ENCODE data around the gene GCK. TPM values are rescaled to one million over a fixed set of nuclear protein-coding genes. Genes with fewer than 3 reads are reported as not detected.

GCK gene
- total and polyA plus RNA-seq, 8 donors, result 0.57 to 18.2 (median 1.0) TPM

DNA sequence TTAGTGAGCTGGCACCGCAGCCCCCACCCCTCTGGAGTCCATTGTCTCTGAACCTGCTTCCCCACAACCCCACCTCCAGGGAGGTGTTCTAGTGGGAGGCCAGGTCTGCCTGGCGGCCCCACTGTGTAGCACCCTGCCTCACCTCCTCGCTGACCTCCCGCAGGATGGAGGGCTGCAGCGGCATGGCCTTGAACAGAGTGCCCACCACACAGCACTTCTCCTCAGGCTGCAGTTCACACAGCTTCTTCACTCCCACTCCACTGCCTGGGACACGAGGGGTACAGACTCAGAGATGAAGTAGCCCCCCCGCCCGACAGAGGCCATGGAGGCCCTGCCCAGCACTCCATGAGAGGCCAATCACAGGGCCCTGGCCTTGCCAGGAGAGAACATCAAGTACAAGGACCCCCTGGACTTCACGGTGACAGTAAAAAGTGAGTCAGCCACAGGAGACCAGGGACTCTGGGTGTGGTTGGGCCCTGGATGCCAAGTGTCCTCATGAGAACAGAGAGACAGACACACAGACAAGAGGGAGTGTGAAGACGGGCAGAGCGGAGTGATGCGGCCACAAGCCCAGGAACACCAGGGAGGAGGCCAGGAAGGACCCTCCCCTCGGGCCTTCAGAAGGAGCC lies 71.3 kb downstream of the GCK start:
- ATAC-seq (no peak), DNase-seq (peak in 2 of 6 donors; percentile 44 to 48), FAIRE-seq (no peak)
- Histone ChIP-seq H3K27me3 (no peaks in the 10 kb centered on the region), H3K27ac (no peak overlapping the region), H3K4me3 (no peak overlapping the region), H3K9me3 (no peaks in the 10 kb centered on the region), H3K36me3 (peaks cover 0 to 9% (median 3%) of the 10 kb centered on the region in 3 donors), H3K4me1 (peaks cover 5 to 8% (median 6%) of the 10 kb centered on the region in 3 donors)
- intact Hi-C loops (cut with DNase I), result no loop called here
- no peak for TF ChIP-seq CTCF (IDR thresholded peaks at IDR 0.05)
- 93% methylated on average over 13 of the region's 13 CpGs for WGBS, 2 donors

- peak in 2 of 6 donors; percentile 29 to 73 for DNase-seq
- TF ChIP-seq CTCF (IDR thresholded peaks at IDR 0.05), result no peak
These were observed 72.2 kb downstream of the GCK start for GRCh38 chr7:44116789-44117666.

GRCh38 chr7:44116087-44116788 lies 73.0 kb downstream of the GCK start:
- intact Hi-C loops (cut with DNase I), result no loop called here
- FAIRE-seq (no peak), ATAC-seq (no peak), DNase-seq (peak in 3 of 6 donors; percentile 23 to 61 (median 49))
- Histone ChIP-seq H3K4me1 (peaks cover 0 to 4% (median 0%) of the 10 kb centered on the region in 3 donors), H3K27me3 (no peaks in the 10 kb centered on the region), H3K27ac (no peak overlapping the region), H3K4me3 (no peak overlapping the region), H3K9me3 (no peaks in the 10 kb centered on the region), H3K36me3 (peaks cover 0 to 9% (median 0%) of the 10 kb centered on the region in 3 donors)
- no peak for TF ChIP-seq CTCF (IDR thresholded peaks at IDR 0.05)
- 93 to 94% methylated on average over 15 to 17 of the region's 17 CpGs for WGBS, 2 donors

More at GRCh38 chr7:44116789-44117666, 72.2 kb downstream of the GCK start:
- no peak overlapping the region for H3K4me3 ChIP-seq
- no peaks in the 10 kb centered on the region for H3K9me3 ChIP-seq
- 93% methylated on average over 25 of the region's 25 CpGs for WGBS, 2 donors
- no peak for ATAC-seq
- H3K27me3 ChIP-seq, result no peaks in the 10 kb centered on the region
- peaks cover 0 to 9% (median 3%) of the 10 kb centered on the region in 3 donors for H3K36me3 ChIP-seq
- intact Hi-C loops (cut with DNase I), result no loop called here
- H3K27ac ChIP-seq, result no peak overlapping the region
- H3K4me1 ChIP-seq, result peaks cover 0 to 4% (median 0%) of the 10 kb centered on the region in 3 donors
- FAIRE-seq, result no peak

GRCh38 chr7:44114586-44115310 lies 74.5 kb downstream of the GCK start:
- H3K4me1 ChIP-seq, result no peaks in the 10 kb centered on the region
- H3K27ac ChIP-seq, result no peak overlapping the region
- no peak for FAIRE-seq
- WGBS, 2 donors, result 74 to 77% methylated on average over 12 of the region's 12 CpGs
- peak in 5 of 6 donors; percentile 29 to 60 (median 54) for DNase-seq
- H3K9me3 ChIP-seq, result no peaks in the 10 kb centered on the region
- H3K27me3 ChIP-seq, result no peaks in the 10 kb centered on the region
- ATAC-seq, result peak; percentile 31 to 88 (median 52)
- TF ChIP-seq CTCF (IDR thresholded peaks at IDR 0.05), result no peak
- intact Hi-C loops (cut with DNase I), result no loop called here
- H3K4me3 ChIP-seq, result no peak overlapping the region
- peaks cover 0 to 9% (median 0%) of the 10 kb centered on the region in 3 donors for H3K36me3 ChIP-seq
